ENCODE results near the gene SLC22A23. TPM values are rescaled to one million over a fixed set of nuclear protein-coding genes. Genes with fewer than 3 reads are reported as not detected.
A peak's percentile ranks its signal among the peaks of the same experiment; 100 is the strongest.

Gene SLC22A23
- total RNA-seq, 1 experiment from 2014 or later = 38.2 TPM

GRCh38 chr6:3227363-3228045 lies 229.3 kb downstream of the SLC22A23 start, which contains the start of gene TUBB2B (continued):
- no peak for TF ChIP-seq ZNF281 (CRISPR knock-in tag; IDR thresholded peaks at IDR 0.05)
- TF ChIP-seq TP53 (CRISPR knock-in tag; IDR thresholded peaks at IDR 0.05) = peak; percentile 38; the same call in 1 of the 2 replicates
- TF ChIP-seq ATF6 (CRISPR knock-in tag; IDR thresholded peaks at IDR 0.05) = no peak
- TF ChIP-seq IRF2 (CRISPR knock-in tag; IDR thresholded peaks at IDR 0.05; ENCODE audit: borderline replicate concordance, low read depth) = no peak
- TF ChIP-seq CBFB (CRISPR knock-in tag; IDR thresholded peaks at IDR 0.05; ENCODE audit: low read depth) = 0 out of 2 replicates have a peak, but pooled peaks have one; percentile 41
- TF ChIP-seq GTF2I (CRISPR knock-in tag; conservative IDR thresholded peaks at IDR 0.05) = no peak
- no peak; the same call in none of the 2 replicates for TF ChIP-seq MAX (CRISPR knock-in tag; IDR thresholded peaks at IDR 0.05)
- no peak for TF ChIP-seq E2F4 (CRISPR knock-in tag; IDR thresholded peaks at IDR 0.05; ENCODE audit: borderline replicate concordance, low read depth)
- no peak for TF ChIP-seq ZNF138 (CRISPR knock-in tag; conservative IDR thresholded peaks at IDR 0.05)
- TF ChIP-seq RELA (CRISPR knock-in tag; IDR thresholded peaks at IDR 0.05; ENCODE audit: borderline replicate concordance) = no peak
- TF ChIP-seq NFYB (CRISPR knock-in tag; conservative IDR thresholded peaks at IDR 0.05; ENCODE audit: low read depth) = no peak
- TF ChIP-seq ATF1 (CRISPR knock-in tag; IDR thresholded peaks at IDR 0.05) = no peak
- TF ChIP-seq JUN (CRISPR knock-in tag; IDR thresholded peaks at IDR 0.05) = 0 out of 2 replicates have a peak, but pooled peaks have one; percentile 44
- TF ChIP-seq SMAD4 (CRISPR knock-in tag; IDR thresholded peaks at IDR 0.05) = peak; percentile 70; the same call in 1 of the 2 replicates
- no peak for TF ChIP-seq FOXK1 (CRISPR knock-in tag; IDR thresholded peaks at IDR 0.05)
- peak; percentile 95; the same call in 1 of the 2 replicates for TF ChIP-seq HMGXB4 (CRISPR knock-in tag; IDR thresholded peaks at IDR 0.05)
- no peak; the same call in 1 of the 2 replicates for TF ChIP-seq AFF4 (CRISPR knock-in tag; IDR thresholded peaks at IDR 0.05; ENCODE audit: borderline replicate concordance)
- no peak for TF ChIP-seq TCF7 (CRISPR knock-in tag; IDR thresholded peaks at IDR 0.05; ENCODE audit: low read depth)
- no peak for TF ChIP-seq NR2C2 (CRISPR knock-in tag; IDR thresholded peaks at IDR 0.05)
- TF ChIP-seq PRRX2 (CRISPR knock-in tag; IDR thresholded peaks at IDR 0.05) = no peak
- TF ChIP-seq PREB (CRISPR knock-in tag; IDR thresholded peaks at IDR 0.05; ENCODE audit: borderline replicate concordance) = no peak
- TF ChIP-seq TEAD1 (CRISPR knock-in tag; IDR thresholded peaks at IDR 0.05) = peak; percentile 51; the same call in 1 of the 2 replicates
- TF ChIP-seq ESRRA (CRISPR knock-in tag; IDR thresholded peaks at IDR 0.05; ENCODE audit: borderline replicate concordance) = no peak
- no peak for TF ChIP-seq ZBTB21 (CRISPR knock-in tag; IDR thresholded peaks at IDR 0.05; ENCODE audit: borderline replicate concordance)
- TF ChIP-seq ZMAT4 (CRISPR knock-in tag; IDR thresholded peaks at IDR 0.05) = no peak
- no peak for TF ChIP-seq RORB (CRISPR knock-in tag; IDR thresholded peaks at IDR 0.05)
